Anterior cingulate cortex (tissue), 58 donors: ENCODE results near the gene PRELP.
A peak's percentile ranks its signal among the peaks of the same experiment; 100 is the strongest.
"Not testable (repeated sequence)": the region's sequence is repeated elsewhere in the genome, so short reads cannot be mapped to it uniquely, and the experiment has no call there.

Experiments
- DNase-seq, 58 donors: peaks; one replicate each; lab custom pipeline; 2025; lab: John Stamatoyannopoulos, UW

Gene PRELP

GRCh38 chr1:203475012-203475981, at the start of gene PRELP:
TSS of gene PRELP (plus strand) at chr1:203475806. CDS start at chr1:203483185, 7,379 bp downstream.
- peak in 22 of 58 donors; percentile 24 to 63 (median 42) for DNase-seq

GRCh38 chr1:203426366-203426765, 49.2 kb upstream of the PRELP start:
- no peak for DNase-seq

- no peak for DNase-seq
Observed at GRCh38 chr1:203426870-203427269, 48.7 kb upstream of the PRELP start.

- no peak for DNase-seq
Observed at GRCh38 chr1:203427451-203427850, 48.2 kb upstream of the PRELP start.

GRCh38 chr1:203428981-203429599, 46.5 kb upstream of the PRELP start:
- DNase-seq = no peak

- DNase-seq = no peak
Observed at GRCh38 chr1:203435615-203436014, 40.0 kb upstream of the PRELP start.

GRCh38 chr1:203437696-203438315, 37.8 kb upstream of the PRELP start:
- DNase-seq = no peak

- DNase-seq = no peak
Observed at GRCh38 chr1:203439131-203439730, 36.4 kb upstream of the PRELP start.

- DNase-seq = peak in 52 of 58 donors; percentile 6 to 78 (median 50)
Observed at GRCh38 chr1:203440771-203441170, 34.8 kb upstream of the PRELP start.

GRCh38 chr1:203441766-203442165, 33.8 kb upstream of the PRELP start:
- DNase-seq = no peak

- DNase-seq = no peak
Observed at GRCh38 chr1:203442821-203443220, 32.8 kb upstream of the PRELP start.

- no peak for DNase-seq
Observed at GRCh38 chr1:203443296-203443695, 32.3 kb upstream of the PRELP start.

GRCh38 chr1:203444171-203444576, 31.4 kb upstream of the PRELP start:
- DNase-seq = no peak

GRCh38 chr1:203447151-203447550, 28.5 kb upstream of the PRELP start:
- DNase-seq = no peak

- DNase-seq = not testable (repeated sequence)
Observed at GRCh38 chr1:203447598-203447997, 28.0 kb upstream of the PRELP start.

GRCh38 chr1:203448521-203449061, 27.0 kb upstream of the PRELP start:
- no peak for DNase-seq

GRCh38 chr1:203450001-203450400, 25.6 kb upstream of the PRELP start:
- no peak for DNase-seq

GRCh38 chr1:203450479-203451149, 25.0 kb upstream of the PRELP start:
- DNase-seq = no peak

GRCh38 chr1:203451836-203452784, 23.5 kb upstream of the PRELP start:
- DNase-seq = no peak
